GM06990 (cell line): Measurements from ENCODE around the gene NOSTRIN.

Experiments used
- DNase-seq: peaks from one replicate; pipeline ENCODE4 v3.0.0-alpha.2; 2011; ENCODE audit not compliant: insufficient read length; ENCODE audit errors: extremely low read depth
- H3K27me3 ChIP-seq: replicated peaks from 2 replicates; pipeline ENCODE4 v1.6.0; 2011; ENCODE audit warnings: low read length; ENCODE audit not compliant: control insufficient read depth, insufficient read depth
- H3K36me3 ChIP-seq: 2 replicates; pipeline ENCODE4 v1.5.1; 2011; ENCODE audit warnings: low read length; ENCODE audit not compliant: control insufficient read depth, insufficient read depth
- H3K4me3 ChIP-seq: replicated peaks from 2 replicates; pipeline ENCODE4 v1.5.1; 2011; ENCODE audit warnings: low read depth, mild to moderate bottlenecking, control low read depth, low read length
- CTCF ChIP-seq: IDR thresholded peaks from 2 replicates; pipeline ENCODE4 v1.5.1; 2011; ENCODE audit warnings: low read length, control low read depth, mild to moderate bottlenecking, inconsistent platforms; ENCODE audit not compliant: insufficient read depth, poor library complexity, severe bottlenecking

Gene NOSTRIN

GRCh38 chr2:168849610-168850009 is 47.2 kb downstream of the NOSTRIN start:
- Histone ChIP-seq H3K27me3 (no peaks in the 10 kb centered on the region), H3K36me3 (no peaks in the 10 kb centered on the region), H3K4me3 (no peak overlapping the region)
- TF ChIP-seq CTCF = no peak
- no peak for DNase-seq

- Histone ChIP-seq H3K4me3 (no peak overlapping the region), H3K27me3 (no peaks in the 10 kb centered on the region), H3K36me3 (no peaks in the 10 kb centered on the region)
- no peak for TF ChIP-seq CTCF
- no peak for DNase-seq
These were observed 48.4 kb downstream of the NOSTRIN start for GRCh38 chr2:168850846-168851245.

GRCh38 chr2:168851674-168852320 is 49.4 kb downstream of the NOSTRIN start:
- no peak for DNase-seq
- TF ChIP-seq CTCF = no peak

GRCh38 chr2:168852481-168852880 is 50.0 kb downstream of the NOSTRIN start:
- DNase-seq = no peak
- H3K27me3 ChIP-seq = no peaks in the 10 kb centered on the region
- H3K36me3 ChIP-seq = no peaks in the 10 kb centered on the region
- H3K4me3 ChIP-seq = no peak overlapping the region
- no peak for TF ChIP-seq CTCF

More at GRCh38 chr2:168851674-168852320, 49.4 kb downstream of the NOSTRIN start:
- H3K36me3 ChIP-seq = no peaks in the 10 kb centered on the region
- no peaks in the 10 kb centered on the region for H3K27me3 ChIP-seq
- H3K4me3 ChIP-seq = no peak overlapping the region

- no peak overlapping the region for H3K4me3 ChIP-seq
- H3K36me3 ChIP-seq = no peaks in the 10 kb centered on the region
- H3K27me3 ChIP-seq = no peaks in the 10 kb centered on the region
- DNase-seq = no peak
- TF ChIP-seq CTCF = no peak
These were observed 51.0 kb downstream of the NOSTRIN start for GRCh38 chr2:168853471-168853870.

GRCh38 chr2:168854651-168855050 is 52.2 kb downstream of the NOSTRIN start:
- Histone ChIP-seq H3K27me3 (no peaks in the 10 kb centered on the region), H3K4me3 (no peak overlapping the region), H3K36me3 (no peaks in the 10 kb centered on the region)
- TF ChIP-seq CTCF = no peak
- DNase-seq = no peak
